ENCODE data around the gene ARHGEF4.

The ARHGEF4 gene

DNA sequence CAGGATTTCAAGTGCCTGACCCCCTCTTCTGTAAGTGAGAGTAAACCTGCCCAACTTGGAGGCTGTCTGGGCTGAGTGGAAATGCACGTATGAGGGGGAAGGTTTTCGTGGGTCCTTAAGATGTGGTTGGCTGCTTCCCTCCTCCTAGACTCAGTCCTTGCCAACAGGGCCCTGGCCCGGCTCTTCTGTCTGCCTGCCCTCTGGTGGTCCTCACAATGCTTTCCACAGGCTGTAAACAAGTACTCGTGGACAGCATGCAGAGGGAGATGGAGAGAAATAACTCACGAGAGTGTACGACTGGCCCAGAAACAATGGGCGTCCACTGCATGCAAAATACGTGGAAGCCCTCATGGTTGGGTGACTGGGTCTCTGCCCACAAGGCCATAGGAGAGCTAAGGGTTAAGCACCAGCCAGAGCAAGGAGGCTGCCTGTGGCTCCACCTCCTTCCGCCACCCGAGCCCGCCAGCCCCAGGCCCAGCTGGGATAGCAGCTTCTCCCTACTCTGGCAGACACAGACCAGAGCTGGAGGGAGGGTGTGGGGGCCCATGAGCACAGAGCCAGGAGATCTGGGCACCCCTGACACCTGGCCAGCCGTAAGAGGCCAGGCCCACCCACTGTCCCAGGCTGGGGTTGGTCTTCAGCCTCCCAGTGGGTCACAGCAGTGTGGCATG lies 17.0 kb upstream of the ARHGEF4 start:
- no peak for DNase-seq (ENCODE audit: low read depth in 2 of 2)

DNA sequence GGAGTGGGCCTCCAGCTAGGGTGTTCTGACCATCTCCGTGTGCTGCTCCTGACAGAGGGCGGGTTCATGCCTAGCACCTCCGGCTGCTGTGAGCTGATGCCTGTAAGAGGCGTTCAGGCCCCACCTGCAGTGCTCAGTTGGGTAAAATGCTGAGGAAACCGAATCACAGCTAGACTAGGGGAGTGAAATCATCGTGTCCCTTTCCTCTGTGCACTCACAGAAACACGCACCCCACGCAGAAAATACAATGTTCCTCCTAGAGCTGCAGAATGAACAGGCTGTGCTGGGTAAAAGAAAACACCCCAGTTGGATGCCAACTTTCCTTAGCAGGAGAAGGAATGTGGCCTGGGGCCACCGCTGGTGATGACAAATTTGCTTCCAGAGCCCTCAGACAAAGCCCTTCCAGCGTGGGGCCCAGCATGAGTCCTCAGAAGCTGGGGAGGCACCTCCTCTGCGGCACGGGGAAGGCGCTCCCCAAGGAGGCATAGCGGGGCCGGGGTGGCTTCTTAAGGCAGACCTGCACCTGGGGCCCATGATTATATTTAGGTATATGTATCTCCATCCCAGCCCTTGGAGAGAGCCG lies 16.3 kb upstream of the ARHGEF4 start:
- no peak for DNase-seq (ENCODE audit: low read depth in 2 of 2)

DNA sequence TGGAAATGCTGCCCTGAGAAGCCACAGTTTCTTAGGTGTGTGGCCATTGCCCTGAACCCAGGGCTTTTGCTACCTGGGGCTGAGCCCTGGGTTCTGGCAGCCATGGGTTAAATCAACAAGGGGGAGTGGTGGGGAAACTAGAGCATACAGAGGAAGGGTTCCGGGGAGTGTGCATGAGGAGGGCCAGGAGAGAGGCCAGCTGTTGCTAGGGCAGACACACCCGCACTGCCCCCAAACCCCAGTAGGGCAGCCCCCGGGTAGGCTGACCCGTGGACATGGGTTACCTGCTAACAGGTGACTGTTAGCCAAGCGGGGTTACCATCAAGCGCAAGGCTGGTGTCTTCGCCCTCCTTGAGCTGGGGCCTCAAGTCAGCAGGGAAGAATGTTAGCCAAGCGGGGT lies 14.8 kb upstream of the ARHGEF4 start:
- no peak for DNase-seq (ENCODE audit: low read depth in 2 of 2)

DNA sequence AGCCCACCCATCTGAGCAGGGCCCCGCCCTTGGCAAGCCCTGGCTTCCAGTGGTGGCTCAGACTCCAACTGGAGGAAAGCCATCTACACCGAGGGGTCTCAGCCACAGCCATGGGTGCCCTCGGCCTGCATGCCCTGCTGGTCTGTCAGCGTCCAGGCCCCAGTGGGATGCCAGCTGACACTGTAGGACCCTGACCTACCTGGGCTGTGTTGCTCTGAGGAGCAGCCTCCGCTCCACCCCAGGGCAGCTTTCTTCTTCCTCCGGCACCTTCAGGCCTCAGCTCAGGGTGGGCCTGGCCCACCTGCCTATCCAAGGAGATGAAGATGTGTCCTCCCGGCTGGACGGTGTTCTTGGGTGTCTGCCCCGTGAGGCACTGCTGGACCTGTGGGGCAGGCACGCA lies 13.9 kb upstream of the ARHGEF4 start:
- no peak for DNase-seq (ENCODE audit: low read depth in 2 of 2)

DNA sequence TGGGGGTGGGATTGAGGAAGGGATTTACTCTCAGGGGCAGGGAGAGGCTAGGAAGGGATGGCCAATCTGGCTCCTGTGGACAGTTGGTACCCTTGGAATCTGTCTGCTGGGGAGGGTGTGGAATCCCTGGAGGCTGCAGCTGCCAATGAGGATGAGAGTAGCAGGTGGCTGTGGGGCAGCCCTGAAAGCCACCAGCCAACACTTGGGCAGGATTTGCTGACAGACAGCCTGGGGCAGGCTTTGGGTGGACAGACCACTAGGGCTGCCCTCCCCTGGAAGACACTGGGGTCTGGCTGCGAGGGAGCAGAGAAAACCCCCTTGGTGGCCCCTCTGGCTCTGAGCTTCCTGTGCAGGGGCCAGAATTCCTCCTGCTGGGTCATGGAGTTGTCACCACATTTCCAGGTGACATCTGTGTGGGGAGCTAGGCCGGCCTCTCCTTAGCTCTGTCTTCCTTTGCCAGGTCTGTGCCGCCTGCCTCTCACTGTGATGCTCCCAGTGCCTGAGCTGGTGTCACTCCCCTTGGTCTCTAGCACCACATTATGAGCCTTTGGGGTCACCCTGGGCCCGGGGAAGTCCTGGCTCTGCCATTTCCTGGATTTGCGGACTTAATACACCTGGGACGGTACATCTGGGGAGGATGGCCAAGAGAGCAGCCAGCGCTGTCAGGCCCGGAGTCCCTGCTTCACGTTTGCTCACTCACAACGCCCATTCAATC lies 13.4 kb upstream of the ARHGEF4 start:
- no peak for DNase-seq (ENCODE audit: low read depth in 2 of 2)

DNA sequence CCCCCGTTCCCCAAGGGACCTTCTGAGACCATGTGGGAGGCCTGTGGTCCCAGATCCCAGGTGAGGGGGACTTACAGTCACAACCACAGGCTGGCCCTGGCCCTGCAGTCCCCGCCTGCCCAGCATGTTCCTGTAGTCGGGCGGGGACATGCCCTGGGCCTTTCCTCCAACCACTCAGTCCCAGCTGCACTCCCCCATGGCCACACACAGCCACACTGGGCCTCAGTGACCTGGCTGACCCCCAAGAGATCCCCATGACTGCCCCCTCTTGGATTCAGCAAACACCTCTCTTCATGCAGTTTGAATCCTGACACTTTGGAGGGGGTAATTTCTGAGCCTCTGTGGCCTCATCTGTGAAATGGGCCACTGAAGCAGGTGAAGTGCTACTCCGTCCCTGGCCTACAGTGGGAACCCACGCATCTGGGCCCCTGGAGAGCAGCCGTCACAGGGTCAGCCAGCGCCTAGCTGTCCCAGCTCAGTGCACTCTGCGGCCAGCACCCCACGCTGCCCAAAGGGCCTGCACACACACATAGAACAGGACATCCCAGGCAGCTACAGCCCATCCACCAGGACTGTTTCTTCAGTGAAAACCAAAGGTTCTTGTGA lies 12.7 kb upstream of the ARHGEF4 start:
- DNase-seq (ENCODE audit: low read depth in 2 of 2): no peak

DNA sequence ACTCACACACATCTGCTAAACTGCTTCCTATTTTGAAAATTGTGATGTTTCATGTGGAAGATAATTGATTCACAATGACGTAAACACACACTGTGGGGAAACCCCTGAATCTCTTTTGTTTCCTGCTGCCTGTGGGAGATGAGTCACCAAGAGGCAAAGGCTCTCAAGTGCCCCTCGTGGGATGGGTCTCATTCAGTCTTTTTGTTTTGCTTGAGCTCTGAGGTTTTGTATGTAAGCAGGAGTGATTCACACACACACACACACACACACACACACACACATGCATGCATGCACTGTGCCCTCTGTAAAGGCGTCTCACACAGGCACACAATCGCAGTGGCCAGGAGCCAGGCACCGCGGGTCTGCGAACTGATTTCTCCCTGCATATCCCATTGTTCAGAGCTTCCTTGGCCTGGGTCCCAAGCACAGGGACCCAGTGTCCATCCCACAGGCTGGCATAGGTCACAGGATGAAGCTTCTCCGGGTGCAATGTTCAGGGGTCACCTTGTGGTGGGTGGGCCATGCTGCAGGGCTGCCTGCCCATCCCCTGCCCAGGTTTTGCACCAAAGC lies 12.1 kb upstream of the ARHGEF4 start:
- peak; percentile 59 to 67 for DNase-seq (ENCODE audit: low read depth in 2 of 2)

DNA sequence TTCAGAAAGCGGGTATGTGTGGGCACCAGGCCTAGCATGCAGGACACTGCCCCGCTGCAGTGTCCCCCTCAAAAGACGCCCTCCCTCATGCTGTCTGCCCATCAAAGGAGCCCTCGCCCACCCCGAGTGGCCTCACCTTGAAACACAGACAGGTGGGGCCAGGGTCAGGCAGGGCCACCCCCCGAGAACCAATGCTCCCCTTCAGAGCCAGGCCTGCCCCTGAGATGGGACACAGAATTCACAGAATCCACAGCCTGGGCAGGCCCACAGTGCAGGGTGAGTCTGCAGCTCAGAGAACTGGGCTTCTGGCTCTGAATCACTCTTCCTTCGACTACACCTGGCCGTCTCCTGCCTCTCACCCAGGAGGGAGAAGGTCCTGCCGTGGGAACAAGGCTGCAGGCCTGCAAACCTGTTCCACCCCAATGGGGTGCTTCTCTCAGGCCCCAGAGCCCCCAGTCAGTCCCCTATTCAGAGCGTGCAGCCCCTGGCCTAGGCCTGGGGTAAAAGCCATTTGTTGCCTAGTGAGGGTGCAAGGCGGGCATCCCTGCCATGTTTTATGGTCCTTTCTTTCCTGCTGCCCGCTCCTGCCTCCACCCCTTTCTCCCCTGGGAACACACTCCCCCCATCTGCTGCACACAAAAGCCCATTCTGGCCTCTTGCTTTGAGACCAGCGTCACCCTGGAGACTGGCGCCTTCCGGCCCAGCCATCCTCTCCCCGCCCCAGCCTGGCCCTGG lies 11.3 kb upstream of the ARHGEF4 start:
- DNase-seq (ENCODE audit: low read depth in 2 of 2): no peak

DNA sequence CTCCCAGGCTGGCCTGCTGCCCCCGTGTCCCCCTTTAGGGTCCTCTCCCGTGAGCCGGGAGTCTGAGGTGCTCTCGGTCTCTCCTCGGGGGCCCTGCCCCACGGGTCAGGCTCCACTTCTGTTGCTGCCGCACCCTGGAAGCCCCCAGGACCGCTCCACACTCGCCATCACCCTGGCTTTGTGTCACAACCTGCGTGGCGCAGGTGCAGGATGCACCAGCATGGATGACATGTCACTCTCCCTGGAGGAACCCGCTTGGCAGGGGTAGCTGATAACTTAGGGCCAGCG lies 10.8 kb upstream of the ARHGEF4 start:
- DNase-seq (ENCODE audit: low read depth in 2 of 2): no peak

DNA sequence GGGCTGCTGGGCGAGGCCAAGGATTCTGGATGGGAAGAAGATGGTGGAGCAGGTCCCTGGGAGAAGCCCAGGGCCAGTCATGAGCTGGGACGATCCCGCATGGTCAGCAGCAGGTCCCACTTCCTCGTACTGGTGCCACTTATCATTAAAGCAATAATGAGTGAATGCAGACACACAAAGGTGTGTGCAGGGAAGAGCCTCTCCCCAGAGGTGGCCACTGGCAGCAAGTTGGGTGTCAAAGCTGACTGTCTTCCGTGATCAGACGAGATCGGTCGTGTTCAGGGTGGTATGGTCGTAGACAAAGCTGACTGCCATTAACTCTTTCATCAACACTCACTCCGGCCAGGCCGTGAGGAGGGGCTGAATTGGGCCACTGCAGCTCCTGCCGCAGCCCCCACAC lies 10.3 kb upstream of the ARHGEF4 start:
- no peak for DNase-seq (ENCODE audit: low read depth in 2 of 2)

DNA sequence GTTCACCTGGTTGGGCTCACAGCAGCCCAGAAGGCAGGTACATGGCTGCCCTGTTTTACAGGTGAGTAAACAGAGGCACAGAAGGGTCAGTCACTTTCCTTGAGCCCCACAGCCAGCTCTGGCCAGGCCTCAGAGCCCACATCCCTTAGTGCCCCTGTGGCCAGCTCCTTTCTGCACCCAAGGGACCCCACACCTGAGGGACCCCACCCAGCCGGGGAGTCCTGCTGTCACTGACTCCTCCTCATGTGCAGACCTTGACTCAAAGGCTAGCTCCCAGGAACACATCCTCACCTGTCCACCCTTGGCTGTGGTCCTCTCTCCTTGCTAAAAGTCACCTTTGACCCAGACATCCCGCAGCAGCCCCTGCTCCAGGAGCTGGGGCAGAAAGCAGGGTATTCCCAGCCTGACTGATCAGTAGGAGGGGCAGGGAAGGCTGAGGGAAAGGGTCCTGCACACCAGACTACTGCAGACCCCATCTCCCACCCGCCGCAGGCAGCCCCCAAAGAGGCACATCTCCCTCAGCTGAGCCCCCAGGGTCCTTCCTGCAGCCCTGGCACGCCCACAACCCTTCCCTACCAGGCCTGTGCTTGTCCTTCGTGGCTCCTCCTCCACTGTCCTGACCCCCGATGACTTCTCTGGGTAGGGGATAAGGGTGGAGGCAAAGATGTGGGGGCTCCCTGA lies 9.8 kb upstream of the ARHGEF4 start:
- DNase-seq (ENCODE audit: low read depth in 2 of 2): no peak

DNA sequence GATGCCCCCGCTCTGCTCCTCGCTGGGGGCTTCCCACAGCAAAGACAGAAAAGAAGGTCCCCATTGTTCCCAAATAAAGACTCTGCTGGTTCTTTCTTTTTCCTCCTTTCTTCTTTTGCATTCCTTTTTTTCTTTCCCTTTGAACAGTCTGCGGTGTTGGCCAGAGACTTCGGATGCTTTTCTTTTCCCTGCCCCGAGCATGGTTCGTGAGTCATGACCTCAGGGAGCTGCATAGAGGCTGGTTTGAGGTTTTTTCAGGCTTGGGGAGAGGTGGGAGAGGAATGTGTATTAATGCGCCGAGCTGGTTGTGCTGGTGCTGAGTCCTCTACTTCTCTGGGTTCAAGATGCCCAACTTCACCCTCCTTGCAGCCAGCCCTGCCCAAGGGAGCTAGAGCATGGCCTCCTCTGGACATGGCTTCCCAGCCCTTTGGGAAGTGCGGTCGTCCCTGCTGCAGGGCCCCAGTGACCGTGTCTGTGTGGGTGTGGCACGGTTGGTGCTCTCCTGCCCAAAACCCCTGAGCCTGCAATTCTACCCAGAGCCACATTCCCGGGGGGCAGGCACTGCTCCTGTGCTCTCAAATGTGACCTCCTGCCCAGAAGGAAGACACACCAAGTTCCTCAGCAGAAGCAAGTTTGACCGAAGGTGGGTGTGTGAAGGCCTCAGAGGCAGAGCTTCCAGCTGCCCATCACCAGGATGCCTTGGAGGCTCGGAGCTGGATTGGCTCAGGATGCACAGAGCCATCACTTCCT lies 9.0 kb upstream of the ARHGEF4 start:
- no peak for DNase-seq (ENCODE audit: low read depth in 2 of 2)

DNA sequence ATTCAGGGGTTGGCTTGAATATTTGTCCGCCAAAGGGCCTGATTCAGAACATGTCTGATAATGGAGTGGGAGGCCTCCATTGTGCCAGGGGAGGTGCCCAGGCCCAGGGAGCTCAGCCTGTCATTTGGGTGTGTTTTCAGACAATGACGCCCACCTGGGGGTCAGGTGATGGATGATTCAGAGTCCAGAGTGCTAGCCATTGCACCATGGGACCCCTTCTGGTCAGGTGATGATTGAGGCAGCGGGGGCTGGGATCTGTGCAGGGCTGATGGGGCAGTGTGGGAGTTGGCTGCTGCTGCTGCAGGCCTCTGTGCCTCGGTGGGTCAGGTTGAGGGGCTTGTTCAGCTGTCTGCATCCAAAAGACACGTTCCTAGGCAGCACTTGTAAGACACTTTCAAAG lies 8.3 kb upstream of the ARHGEF4 start:
- DNase-seq (ENCODE audit: low read depth in 2 of 2): no peak

DNA sequence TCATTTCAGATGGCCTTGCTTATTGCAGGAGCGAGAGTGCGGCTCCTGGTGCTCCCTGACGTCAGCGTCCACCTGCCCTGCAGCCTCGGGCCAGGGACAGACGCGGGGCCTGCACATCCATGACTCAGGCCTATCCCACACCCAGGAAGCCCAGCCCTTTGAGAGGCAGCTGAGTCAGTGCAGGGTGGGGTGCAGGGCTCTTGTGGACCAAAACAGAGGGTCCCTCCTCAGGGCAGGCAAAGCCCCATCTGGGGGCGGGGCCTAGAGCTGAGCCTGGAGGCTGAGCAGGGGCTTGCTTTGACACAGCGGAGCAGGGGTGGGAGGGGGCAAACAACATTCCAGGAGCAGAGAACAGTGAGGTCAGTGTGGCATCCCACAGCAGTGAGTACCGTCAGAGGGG lies 7.7 kb upstream of the ARHGEF4 start:
- DNase-seq (ENCODE audit: low read depth in 2 of 2): no peak

DNA sequence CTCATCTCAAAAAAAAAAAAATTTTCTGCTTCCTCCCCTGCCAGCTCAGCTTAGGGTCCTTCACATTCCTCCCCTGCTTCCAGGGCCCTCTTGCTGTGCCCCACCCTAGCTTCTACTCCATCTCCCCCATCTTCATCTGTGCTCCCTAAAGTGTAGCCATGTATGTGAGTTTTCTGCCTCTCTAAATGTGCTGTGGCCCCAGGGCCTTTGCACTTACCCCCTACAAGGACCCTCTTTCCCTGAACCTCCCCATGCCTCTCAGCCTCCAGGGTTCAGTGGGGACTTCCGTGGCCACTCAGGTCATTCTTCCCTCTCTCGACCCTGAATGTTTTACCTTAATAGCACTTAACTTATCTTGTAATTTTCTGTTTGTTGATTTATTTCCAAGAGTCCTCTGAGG lies 6.2 kb upstream of the ARHGEF4 start:
- no peak for DNase-seq (ENCODE audit: low read depth in 2 of 2)

DNA sequence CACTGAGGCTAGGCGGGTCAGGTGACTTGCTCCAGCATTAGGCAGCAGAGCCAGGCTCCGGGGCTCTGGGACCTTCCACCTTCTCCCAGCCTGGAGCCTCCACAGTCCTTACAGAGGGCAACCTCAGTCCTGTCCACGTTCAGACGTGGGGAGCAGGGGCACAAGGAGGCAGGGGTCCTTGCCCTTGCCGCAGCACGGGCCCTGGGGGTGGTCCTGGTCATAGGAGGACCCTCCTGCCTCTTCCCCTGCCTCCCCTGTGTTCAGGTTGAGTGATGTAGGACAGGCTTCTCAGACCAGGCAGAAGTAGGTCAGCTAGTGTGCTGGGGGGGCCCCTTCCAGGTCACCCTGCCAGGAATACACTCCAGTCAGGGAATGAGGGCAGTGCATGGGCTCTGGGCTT lies 5.4 kb upstream of the ARHGEF4 start:
- no peak for DNase-seq (ENCODE audit: low read depth in 2 of 2)

DNA sequence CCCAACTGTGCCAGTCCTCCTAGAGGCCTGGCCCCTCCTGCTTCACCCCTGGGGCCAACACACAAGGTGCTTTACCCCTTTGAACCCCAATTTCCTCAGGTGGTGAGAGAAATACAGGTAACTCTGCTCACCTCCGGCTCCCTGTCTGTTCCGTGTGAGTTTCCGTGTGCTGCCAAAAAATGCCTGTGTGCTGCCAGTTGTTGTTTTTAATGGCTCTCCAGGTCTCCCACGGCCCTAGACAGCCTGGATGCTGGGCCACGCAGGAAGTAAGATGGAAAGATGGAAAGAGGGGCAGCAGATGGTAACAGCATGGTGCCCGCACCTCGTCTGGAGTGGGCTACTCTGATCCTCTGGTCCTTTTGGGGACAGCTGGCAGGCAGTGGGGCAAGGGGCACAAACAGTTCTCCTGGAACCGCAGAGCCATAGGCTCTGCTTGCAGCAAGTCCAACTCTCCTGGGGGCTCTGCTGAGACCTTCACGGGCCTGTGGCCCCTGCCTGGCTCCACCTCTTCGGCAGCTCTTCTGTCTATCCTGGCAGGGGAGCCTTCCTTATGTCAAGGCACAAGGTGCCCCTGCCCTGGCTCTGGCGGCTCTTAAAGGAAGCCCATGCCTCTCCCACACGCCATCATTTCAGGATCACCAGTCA lies 4.3 kb upstream of the ARHGEF4 start:
- DNase-seq (ENCODE audit: low read depth in 2 of 2): no peak

DNA sequence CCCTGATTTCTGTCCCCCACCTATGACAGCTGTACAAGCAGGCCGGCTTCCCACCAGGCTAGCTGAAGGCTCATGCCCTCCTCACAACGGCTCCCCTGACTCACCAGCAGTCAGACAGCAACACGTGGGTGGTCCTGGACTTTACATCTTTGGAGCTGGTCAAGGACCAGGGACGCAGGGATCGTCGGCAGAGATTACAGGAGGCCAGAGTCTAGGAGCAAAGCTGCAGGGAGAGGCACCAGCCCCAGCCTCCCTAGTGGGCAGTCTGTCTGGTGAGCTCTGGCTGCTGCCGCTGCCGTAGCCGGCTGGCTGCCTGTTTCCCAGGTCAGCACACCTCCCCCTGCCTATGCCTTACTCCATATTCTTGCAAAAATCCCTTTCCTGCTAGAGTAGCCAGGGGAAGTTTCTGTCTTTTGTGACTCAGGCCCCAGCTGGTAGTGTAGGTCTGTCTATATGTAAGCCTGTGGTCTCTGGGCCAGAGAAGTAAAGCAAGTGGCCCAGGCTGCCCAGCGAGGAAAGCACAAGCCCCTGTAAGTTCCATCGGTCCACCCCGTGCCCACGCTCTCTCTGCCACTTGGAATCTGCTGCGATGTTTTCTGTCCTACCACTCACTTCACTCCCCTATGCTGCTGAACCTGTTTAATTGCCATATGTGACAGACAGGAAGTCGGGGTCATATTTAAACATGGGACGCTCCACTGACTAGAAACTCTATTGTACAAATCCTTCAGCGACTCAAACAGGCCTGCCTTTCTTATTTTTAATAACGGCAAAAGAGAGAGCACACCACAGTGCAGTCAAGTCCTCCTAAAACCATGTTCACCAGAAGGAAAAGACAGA lies 2.4 kb upstream of the ARHGEF4 start:
- DNase-seq (ENCODE audit: low read depth in 2 of 2): no peak

Data from stimulated activated CD4-positive, alpha-beta T cell treated with anti-CD3 and anti-CD28 coated beads, Interleukin-15, amount 100 ng/mL, for 48 hours (primary cell).